Suprapubic skin (tissue), 4 donors: ENCODE results near the gene FOXB1. TPM values are rescaled to one million over a fixed set of nuclear protein-coding genes. Genes with fewer than 3 reads are reported as not detected.

ENCODE experiments used
- DNase-seq, 2 donors: peaks; one replicate each; pipeline ENCODE4 v3.0.0-alpha.2; 2019; ENCODE audit warnings: low spot score in 2 of 2
- H3K27ac ChIP-seq: fragments of 200-600 bp; sonication (generic); one replicate; pipeline ENCODE4 v1.5.1; 2019
- H3K27me3 ChIP-seq: fragments of 200-600 bp; sonication (generic); one replicate; pipeline ENCODE4 v1.5.1; 2019
- H3K36me3 ChIP-seq: fragments of 200-600 bp; sonication (generic); one replicate; pipeline ENCODE4 v1.5.1; 2019
- H3K4me1 ChIP-seq: fragments of 200-600 bp; sonication (generic); one replicate; pipeline ENCODE4 v1.5.1; 2019
- H3K4me3 ChIP-seq: fragments of 200-600 bp; sonication (generic); one replicate; pipeline ENCODE4 v1.5.1; 2019; ENCODE audit warnings: mild to moderate bottlenecking
- H3K9me3 ChIP-seq: fragments of 200-600 bp; sonication (generic); one replicate; pipeline ENCODE4 v1.5.1; 2019
- CTCF ChIP-seq, 2 donors: fragments of 200-600 bp in 1 of 2; fragments of 450-650 bp in 1 of 2; sonication (generic) in 1 of 2; IDR thresholded peaks; one replicate each; pipeline ENCODE4 v1.5.1; 2016 to 2019; ENCODE audit warnings: antibody characterized with exemption in 2 of 2, mild to moderate bottlenecking in 1 of 2, moderate library complexity in 1 of 2
- EP300 ChIP-seq: sonication (generic); formaldehyde crosslinking; IDR thresholded peaks from one replicate; pipeline ENCODE4 v1.6.1; 2017; ENCODE audit warnings: antibody characterized with exemption
- POLR2A ChIP-seq, 2 donors: fragments of 450-650 bp; IDR thresholded peaks; one replicate each; pipeline ENCODE4 v1.6.1; 2017; ENCODE audit warnings: antibody characterized with exemption in 2 of 2, mild to moderate bottlenecking in 2 of 2, moderate library complexity in 2 of 2
- POLR2AphosphoS5 ChIP-seq, 3 donors: sonication (generic); formaldehyde crosslinking; IDR thresholded peaks; one replicate each; pipeline ENCODE4 v1.6.1; 2017; ENCODE audit warnings: antibody characterized with exemption in 3 of 3
- WGBS: methylation state at CpG from one replicate; pipeline ENCODE4 v1.1.5; 2018; 5-methylcytosine and 5-hydroxymethylcytosine counted together
- total RNA-seq, 4 donors: library from RNA; depleted of rRNA; stranded (reverse); fragments of >200 nt; gene quantifications; one replicate each; pipeline ENCODE4 v1.1.0, GENCODE V29; 2016

The FOXB1 gene
- total RNA-seq, 4 donors from 2014 or later = not detected

- Histone ChIP-seq H3K4me3 (no peak overlapping the region), H3K36me3 (no peaks in the 10 kb centered on the region), H3K9me3 (no peaks in the 10 kb centered on the region), H3K27ac (no peak overlapping the region), H3K27me3 (peaks cover 32% of the 10 kb centered on the region), H3K4me1 (no peaks in the 10 kb centered on the region)
- no peak for TF ChIP-seq POLR2AphosphoS5 (IDR thresholded peaks at IDR 0.05)
- no peak for TF ChIP-seq POLR2A (IDR thresholded peaks at IDR 0.05)
- TF ChIP-seq CTCF (IDR thresholded peaks at IDR 0.05) = no peak
- TF ChIP-seq EP300 = no peak
- 87% methylated on average over 3 of the region's 3 CpGs for WGBS
- DNase-seq = no peak
Measured at GRCh38 chr15:60035344-60035743, 31.2 kb downstream of the FOXB1 start.

GRCh38 chr15:60039316-60039715 lies 35.2 kb downstream of the FOXB1 start:
- no peak overlapping the region for H3K27ac ChIP-seq
- 59% methylated on average over 3 of the region's 3 CpGs for WGBS
- no peaks in the 10 kb centered on the region for H3K36me3 ChIP-seq
- H3K4me3 ChIP-seq = no peak overlapping the region
- no peaks in the 10 kb centered on the region for H3K4me1 ChIP-seq
- DNase-seq = no peak
- peaks cover 65% of the 10 kb centered on the region for H3K27me3 ChIP-seq
- TF ChIP-seq POLR2A (IDR thresholded peaks at IDR 0.05) (no peak), CTCF (IDR thresholded peaks at IDR 0.05) (no peak), POLR2AphosphoS5 (IDR thresholded peaks at IDR 0.05) (no peak), EP300 (no peak)
- H3K9me3 ChIP-seq = no peaks in the 10 kb centered on the region

GRCh38 chr15:60043744-60044435 lies 39.8 kb downstream of the FOXB1 start:
- no peak overlapping the region for H3K27ac ChIP-seq
- no peaks in the 10 kb centered on the region for H3K9me3 ChIP-seq
- peaks cover 52% of the 10 kb centered on the region for H3K27me3 ChIP-seq
- TF ChIP-seq POLR2A (IDR thresholded peaks at IDR 0.05) (no peak), POLR2AphosphoS5 (IDR thresholded peaks at IDR 0.05) (no peak), CTCF (IDR thresholded peaks at IDR 0.05) (no peak), EP300 (no peak)
- H3K36me3 ChIP-seq = no peaks in the 10 kb centered on the region
- no peaks in the 10 kb centered on the region for H3K4me1 ChIP-seq
- WGBS = 82% methylated on average over 8 of the region's 8 CpGs
- no peak overlapping the region for H3K4me3 ChIP-seq
- DNase-seq = no peak

GRCh38 chr15:60044636-60045270 lies 40.6 kb downstream of the FOXB1 start:
- H3K27me3 ChIP-seq = peaks cover 44% of the 10 kb centered on the region
- H3K4me1 ChIP-seq = no peaks in the 10 kb centered on the region
- no peak for DNase-seq
- no peaks in the 10 kb centered on the region for H3K36me3 ChIP-seq
- no peak overlapping the region for H3K27ac ChIP-seq
- H3K9me3 ChIP-seq = no peaks in the 10 kb centered on the region
- TF ChIP-seq POLR2AphosphoS5 (IDR thresholded peaks at IDR 0.05) = no peak
- WGBS = 38% methylated on average over 5 of the region's 5 CpGs
- H3K4me3 ChIP-seq = no peak overlapping the region

- no peak for DNase-seq
- Histone ChIP-seq H3K4me1 (no peaks in the 10 kb centered on the region), H3K9me3 (no peaks in the 10 kb centered on the region), H3K27ac (no peak overlapping the region), H3K27me3 (peaks cover 21% of the 10 kb centered on the region), H3K4me3 (no peak overlapping the region), H3K36me3 (no peaks in the 10 kb centered on the region)
- 44% methylated on average over 1 of the region's 1 CpG for WGBS
- TF ChIP-seq EP300 (no peak), CTCF (IDR thresholded peaks at IDR 0.05) (no peak), POLR2A (IDR thresholded peaks at IDR 0.05) (no peak), POLR2AphosphoS5 (IDR thresholded peaks at IDR 0.05) (no peak)
Measured at GRCh38 chr15:60047701-60048100, 43.6 kb downstream of the FOXB1 start.
